ENCODE results near the gene SLC4A1AP. TPM values are rescaled to one million over a fixed set of nuclear protein-coding genes. Genes with fewer than 3 reads are reported as not detected.

The SLC4A1AP gene
- total and polyA plus RNA-seq, 2 of the 13 experiments (the other 11 are each of a cell fraction or from before 2014, with no cell fraction given): 15.3 to 44.6 TPM

DNA sequence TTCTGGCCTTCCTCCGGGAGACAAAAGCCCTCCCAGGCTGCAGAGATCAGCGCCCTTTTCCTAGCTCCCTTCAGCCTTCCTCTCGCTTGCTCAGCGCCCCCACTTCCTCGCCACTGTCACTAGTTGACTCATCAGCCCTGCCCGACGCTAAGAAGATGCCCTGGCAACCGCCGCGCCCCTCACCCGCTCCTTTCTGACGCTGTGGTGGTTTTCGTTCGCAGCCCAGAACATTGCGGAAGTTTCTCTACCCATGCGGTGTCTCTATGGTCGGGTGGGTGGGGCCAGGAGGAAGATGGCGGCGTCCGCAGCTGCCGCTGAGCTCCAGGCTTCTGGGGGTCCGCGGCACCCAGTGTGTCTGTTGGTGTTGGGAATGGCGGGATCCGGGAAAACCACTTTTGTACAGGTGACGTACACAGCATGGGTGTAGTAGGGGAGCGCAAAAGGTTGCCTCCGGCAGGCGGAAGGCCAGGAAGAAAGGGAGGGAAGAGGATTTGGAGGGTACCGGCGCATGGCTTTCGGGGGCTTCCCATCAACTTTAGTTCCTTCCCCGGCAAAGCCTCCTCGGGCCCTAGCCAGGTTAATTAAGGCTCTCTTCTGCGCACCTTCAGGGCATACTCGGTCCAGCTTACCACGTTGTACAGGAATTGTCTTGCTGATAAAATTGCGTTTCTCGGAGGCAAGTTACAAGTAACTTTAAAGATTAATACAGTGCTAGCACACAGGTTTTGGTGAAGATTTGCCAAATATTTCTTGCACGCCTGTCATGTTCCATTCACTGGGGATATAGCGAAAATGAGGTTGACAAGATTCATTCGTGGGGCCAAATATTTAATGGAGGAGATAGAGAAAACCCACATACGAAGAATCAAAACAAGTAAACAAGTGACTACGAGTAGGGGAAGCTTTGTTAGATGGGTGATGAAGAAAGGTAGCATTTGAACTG, 34.7 kb upstream of the SLC4A1AP start, which contains the start of the genes CCDC121 and GPN1 (continued):
- TF ChIP-seq, protein P1, sequence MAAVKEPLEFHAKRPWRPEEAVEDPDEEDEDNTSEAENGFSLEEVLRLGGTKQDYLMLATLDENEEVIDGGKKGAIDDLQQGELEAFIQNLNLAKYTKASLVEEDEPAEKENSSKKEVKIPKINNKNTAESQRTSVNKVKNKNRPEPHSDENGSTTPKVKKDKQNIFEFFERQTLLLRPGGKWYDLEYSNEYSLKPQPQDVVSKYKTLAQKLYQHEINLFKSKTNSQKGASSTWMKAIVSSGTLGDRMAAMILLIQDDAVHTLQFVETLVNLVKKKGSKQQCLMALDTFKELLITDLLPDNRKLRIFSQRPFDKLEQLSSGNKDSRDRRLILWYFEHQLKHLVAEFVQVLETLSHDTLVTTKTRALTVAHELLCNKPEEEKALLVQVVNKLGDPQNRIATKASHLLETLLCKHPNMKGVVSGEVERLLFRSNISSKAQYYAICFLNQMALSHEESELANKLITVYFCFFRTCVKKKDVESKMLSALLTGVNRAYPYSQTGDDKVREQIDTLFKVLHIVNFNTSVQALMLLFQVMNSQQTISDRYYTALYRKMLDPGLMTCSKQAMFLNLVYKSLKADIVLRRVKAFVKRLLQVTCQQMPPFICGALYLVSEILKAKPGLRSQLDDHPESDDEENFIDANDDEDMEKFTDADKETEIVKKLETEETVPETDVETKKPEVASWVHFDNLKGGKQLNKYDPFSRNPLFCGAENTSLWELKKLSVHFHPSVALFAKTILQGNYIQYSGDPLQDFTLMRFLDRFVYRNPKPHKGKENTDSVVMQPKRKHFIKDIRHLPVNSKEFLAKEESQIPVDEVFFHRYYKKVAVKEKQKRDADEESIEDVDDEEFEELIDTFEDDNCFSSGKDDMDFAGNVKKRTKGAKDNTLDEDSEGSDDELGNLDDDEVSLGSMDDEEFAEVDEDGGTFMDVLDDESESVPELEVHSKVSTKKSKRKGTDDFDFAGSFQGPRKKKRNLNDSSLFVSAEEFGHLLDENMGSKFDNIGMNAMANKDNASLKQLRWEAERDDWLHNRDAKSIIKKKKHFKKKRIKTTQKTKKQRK (IDR thresholded peaks at IDR 0.05; ENCODE audit: low read length): no peak
- TF ChIP-seq, protein P2, sequence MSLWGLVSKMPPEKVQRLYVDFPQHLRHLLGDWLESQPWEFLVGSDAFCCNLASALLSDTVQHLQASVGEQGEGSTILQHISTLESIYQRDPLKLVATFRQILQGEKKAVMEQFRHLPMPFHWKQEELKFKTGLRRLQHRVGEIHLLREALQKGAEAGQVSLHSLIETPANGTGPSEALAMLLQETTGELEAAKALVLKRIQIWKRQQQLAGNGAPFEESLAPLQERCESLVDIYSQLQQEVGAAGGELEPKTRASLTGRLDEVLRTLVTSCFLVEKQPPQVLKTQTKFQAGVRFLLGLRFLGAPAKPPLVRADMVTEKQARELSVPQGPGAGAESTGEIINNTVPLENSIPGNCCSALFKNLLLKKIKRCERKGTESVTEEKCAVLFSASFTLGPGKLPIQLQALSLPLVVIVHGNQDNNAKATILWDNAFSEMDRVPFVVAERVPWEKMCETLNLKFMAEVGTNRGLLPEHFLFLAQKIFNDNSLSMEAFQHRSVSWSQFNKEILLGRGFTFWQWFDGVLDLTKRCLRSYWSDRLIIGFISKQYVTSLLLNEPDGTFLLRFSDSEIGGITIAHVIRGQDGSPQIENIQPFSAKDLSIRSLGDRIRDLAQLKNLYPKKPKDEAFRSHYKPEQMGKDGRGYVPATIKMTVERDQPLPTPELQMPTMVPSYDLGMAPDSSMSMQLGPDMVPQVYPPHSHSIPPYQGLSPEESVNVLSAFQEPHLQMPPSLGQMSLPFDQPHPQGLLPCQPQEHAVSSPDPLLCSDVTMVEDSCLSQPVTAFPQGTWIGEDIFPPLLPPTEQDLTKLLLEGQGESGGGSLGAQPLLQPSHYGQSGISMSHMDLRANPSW (CRISPR knock-in tag; IDR thresholded peaks at IDR 0.05; ENCODE audit: borderline replicate concordance): peak; percentile 94
- TF ChIP-seq, protein P3, sequence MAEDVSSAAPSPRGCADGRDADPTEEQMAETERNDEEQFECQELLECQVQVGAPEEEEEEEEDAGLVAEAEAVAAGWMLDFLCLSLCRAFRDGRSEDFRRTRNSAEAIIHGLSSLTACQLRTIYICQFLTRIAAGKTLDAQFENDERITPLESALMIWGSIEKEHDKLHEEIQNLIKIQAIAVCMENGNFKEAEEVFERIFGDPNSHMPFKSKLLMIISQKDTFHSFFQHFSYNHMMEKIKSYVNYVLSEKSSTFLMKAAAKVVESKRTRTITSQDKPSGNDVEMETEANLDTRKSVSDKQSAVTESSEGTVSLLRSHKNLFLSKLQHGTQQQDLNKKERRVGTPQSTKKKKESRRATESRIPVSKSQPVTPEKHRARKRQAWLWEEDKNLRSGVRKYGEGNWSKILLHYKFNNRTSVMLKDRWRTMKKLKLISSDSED (CRISPR knock-in tag; IDR thresholded peaks at IDR 0.05): no peak
- TF ChIP-seq, protein P4, sequence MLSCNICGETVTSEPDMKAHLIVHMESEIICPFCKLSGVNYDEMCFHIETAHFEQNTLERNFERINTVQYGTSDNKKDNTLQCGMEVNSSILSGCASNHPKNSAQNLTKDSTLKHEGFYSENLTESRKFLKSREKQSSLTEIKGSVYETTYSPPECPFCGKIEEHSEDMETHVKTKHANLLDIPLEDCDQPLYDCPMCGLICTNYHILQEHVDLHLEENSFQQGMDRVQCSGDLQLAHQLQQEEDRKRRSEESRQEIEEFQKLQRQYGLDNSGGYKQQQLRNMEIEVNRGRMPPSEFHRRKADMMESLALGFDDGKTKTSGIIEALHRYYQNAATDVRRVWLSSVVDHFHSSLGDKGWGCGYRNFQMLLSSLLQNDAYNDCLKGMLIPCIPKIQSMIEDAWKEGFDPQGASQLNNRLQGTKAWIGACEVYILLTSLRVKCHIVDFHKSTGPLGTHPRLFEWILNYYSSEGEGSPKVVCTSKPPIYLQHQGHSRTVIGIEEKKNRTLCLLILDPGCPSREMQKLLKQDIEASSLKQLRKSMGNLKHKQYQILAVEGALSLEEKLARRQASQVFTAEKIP (CRISPR knock-in tag; IDR thresholded peaks at IDR 0.05; ENCODE audit: borderline replicate concordance): no peak
- TF ChIP-seq ZNF274 (CRISPR knock-in tag; IDR thresholded peaks at IDR 0.05) (no peak), ZNF660 (CRISPR knock-in tag; IDR thresholded peaks at IDR 0.05; ENCODE audit: borderline replicate concordance, low read depth) (no peak), ZBTB1 (CRISPR knock-in tag; IDR thresholded peaks at IDR 0.05; ENCODE audit: borderline replicate concordance) (no peak), FIP1L1 (IDR thresholded peaks at IDR 0.05; ENCODE audit: borderline replicate concordance, insufficient read depth, low read depth, low read length) (no peak), ZNF75D (CRISPR knock-in tag; IDR thresholded peaks at IDR 0.05; ENCODE audit: borderline replicate concordance) (no peak), ZNF557 (CRISPR knock-in tag; IDR thresholded peaks at IDR 0.05) (no peak), SMARCC2 (IDR thresholded peaks at IDR 0.05) (no peak)
- TF ChIP-seq, protein P5, sequence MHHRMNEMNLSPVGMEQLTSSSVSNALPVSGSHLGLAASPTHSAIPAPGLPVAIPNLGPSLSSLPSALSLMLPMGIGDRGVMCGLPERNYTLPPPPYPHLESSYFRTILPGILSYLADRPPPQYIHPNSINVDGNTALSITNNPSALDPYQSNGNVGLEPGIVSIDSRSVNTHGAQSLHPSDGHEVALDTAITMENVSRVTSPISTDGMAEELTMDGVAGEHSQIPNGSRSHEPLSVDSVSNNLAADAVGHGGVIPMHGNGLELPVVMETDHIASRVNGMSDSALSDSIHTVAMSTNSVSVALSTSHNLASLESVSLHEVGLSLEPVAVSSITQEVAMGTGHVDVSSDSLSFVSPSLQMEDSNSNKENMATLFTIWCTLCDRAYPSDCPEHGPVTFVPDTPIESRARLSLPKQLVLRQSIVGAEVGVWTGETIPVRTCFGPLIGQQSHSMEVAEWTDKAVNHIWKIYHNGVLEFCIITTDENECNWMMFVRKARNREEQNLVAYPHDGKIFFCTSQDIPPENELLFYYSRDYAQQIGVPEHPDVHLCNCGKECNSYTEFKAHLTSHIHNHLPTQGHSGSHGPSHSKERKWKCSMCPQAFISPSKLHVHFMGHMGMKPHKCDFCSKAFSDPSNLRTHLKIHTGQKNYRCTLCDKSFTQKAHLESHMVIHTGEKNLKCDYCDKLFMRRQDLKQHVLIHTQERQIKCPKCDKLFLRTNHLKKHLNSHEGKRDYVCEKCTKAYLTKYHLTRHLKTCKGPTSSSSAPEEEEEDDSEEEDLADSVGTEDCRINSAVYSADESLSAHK (CRISPR knock-in tag; IDR thresholded peaks at IDR 0.05; ENCODE audit: borderline replicate concordance): 0 out of 2 replicates have a peak, but pooled peaks have one; percentile 43
- TF ChIP-seq, protein P6, sequence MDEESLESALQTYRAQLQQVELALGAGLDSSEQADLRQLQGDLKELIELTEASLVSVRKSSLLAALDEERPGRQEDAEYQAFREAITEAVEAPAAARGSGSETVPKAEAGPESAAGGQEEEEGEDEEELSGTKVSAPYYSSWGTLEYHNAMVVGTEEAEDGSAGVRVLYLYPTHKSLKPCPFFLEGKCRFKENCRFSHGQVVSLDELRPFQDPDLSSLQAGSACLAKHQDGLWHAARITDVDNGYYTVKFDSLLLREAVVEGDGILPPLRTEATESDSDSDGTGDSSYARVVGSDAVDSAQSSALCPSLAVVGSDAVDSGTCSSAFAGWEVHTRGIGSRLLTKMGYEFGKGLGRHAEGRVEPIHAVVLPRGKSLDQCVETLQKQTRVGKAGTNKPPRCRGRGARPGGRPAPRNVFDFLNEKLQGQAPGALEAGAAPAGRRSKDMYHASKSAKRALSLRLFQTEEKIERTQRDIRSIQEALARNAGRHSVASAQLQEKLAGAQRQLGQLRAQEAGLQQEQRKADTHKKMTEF (CRISPR knock-in tag; IDR thresholded peaks at IDR 0.05): peak; percentile 71

All from HepG2 (cell line).